Cardiac fibroblast (primary cell): ENCODE data around the gene LYAR.

Experiments
- DNase-seq, 2 donors: peaks; one replicate each; pipeline versions ENCODE4 v3.0.0 to v3.0.0-alpha.2; 2010; ENCODE audit warnings: low read depth in 2 of 2
- H3K4me3 ChIP-seq, 2 donors: replicated peaks in 1 of 2; 1 replicate in 1 of 2; 2 replicates in 1 of 2; pipeline ENCODE4 v1.5.1; 2011; ENCODE audit warnings: low read depth in 2 of 2, low read length in 2 of 2, mild to moderate bottlenecking in 2 of 2, moderate library complexity in 1 of 2
- CTCF ChIP-seq: IDR thresholded peaks from one replicate; pipeline ENCODE4 v1.5.1; 2011; ENCODE audit warnings: low read depth, mild to moderate bottlenecking, low read length, inconsistent platforms

LYAR gene

GRCh38 chr4:4330794-4331193, 40.8 kb upstream of the LYAR start:
- no peak for DNase-seq
- H3K4me3 ChIP-seq, result no peak overlapping the region
- no peak for TF ChIP-seq CTCF

- no peak for DNase-seq
- no peak for TF ChIP-seq CTCF
- H3K4me3 ChIP-seq, result no peak overlapping the region
These were observed 39.5 kb upstream of the LYAR start for GRCh38 chr4:4329496-4329895.

- TF ChIP-seq CTCF, result no peak
- DNase-seq, result no peak
- H3K4me3 ChIP-seq, result no peak overlapping the region
These were observed 38.9 kb upstream of the LYAR start for GRCh38 chr4:4328840-4329239.

GRCh38 chr4:4328206-4328605, 38.3 kb upstream of the LYAR start:
- TF ChIP-seq CTCF, result no peak
- no peak overlapping the region for H3K4me3 ChIP-seq
- no peak for DNase-seq

GRCh38 chr4:4327652-4328121, 37.7 kb upstream of the LYAR start:
- peak; percentile 54 to 73 for DNase-seq
- H3K4me3 ChIP-seq, result no peak overlapping the region
- peak; percentile 57 for TF ChIP-seq CTCF

GRCh38 chr4:4326166-4326565, 36.2 kb upstream of the LYAR start:
- no peak for DNase-seq
- TF ChIP-seq CTCF, result no peak
- H3K4me3 ChIP-seq, result no peak overlapping the region

GRCh38 chr4:4325321-4325720, 35.4 kb upstream of the LYAR start:
- no peak overlapping the region for H3K4me3 ChIP-seq
- no peak for DNase-seq
- TF ChIP-seq CTCF, result no peak
